ENCODE results near the gene PTPRN2.
"Not testable (repeated sequence)": the region's sequence is repeated elsewhere in the genome, so short reads cannot be mapped to it uniquely, and the experiment has no call there.

The PTPRN2 gene

GRCh38 chr7:157900011-157900410 is 687.6 kb downstream of the PTPRN2 start:
- no peak for DNase-seq

- no peak for DNase-seq
Observed at GRCh38 chr7:157898802-157899505, 688.7 kb downstream of the PTPRN2 start.

- no peak for DNase-seq
Observed at GRCh38 chr7:157898261-157898660, 689.4 kb downstream of the PTPRN2 start.

GRCh38 chr7:157897681-157898080 is 689.9 kb downstream of the PTPRN2 start:
- DNase-seq: no peak

GRCh38 chr7:157896774-157897555 is 690.7 kb downstream of the PTPRN2 start:
- DNase-seq: no peak

GRCh38 chr7:157896376-157896675 is 691.3 kb downstream of the PTPRN2 start:
- DNase-seq: not testable (repeated sequence)

GRCh38 chr7:157895520-157896375 is 691.9 kb downstream of the PTPRN2 start:
- DNase-seq: no peak

- not testable (repeated sequence) for DNase-seq
Observed at GRCh38 chr7:157895098-157895497, 692.5 kb downstream of the PTPRN2 start.

- DNase-seq: no peak
Observed at GRCh38 chr7:157893535-157894044, 694.0 kb downstream of the PTPRN2 start.

GRCh38 chr7:157892751-157893523 is 694.7 kb downstream of the PTPRN2 start:
- no peak for DNase-seq

- DNase-seq: no peak
Observed at GRCh38 chr7:157890921-157891401, 696.7 kb downstream of the PTPRN2 start.

GRCh38 chr7:157889480-157889879 is 698.1 kb downstream of the PTPRN2 start:
- DNase-seq: no peak

GRCh38 chr7:157888579-157888978 is 699.0 kb downstream of the PTPRN2 start:
- no peak for DNase-seq

GRCh38 chr7:157887400-157887799 is 700.2 kb downstream of the PTPRN2 start:
- DNase-seq: no peak

GRCh38 chr7:157886711-157887110 is 700.9 kb downstream of the PTPRN2 start:
- DNase-seq: no peak

- no peak for DNase-seq
Observed at GRCh38 chr7:157886266-157886665, 701.4 kb downstream of the PTPRN2 start.

GRCh38 chr7:157885140-157885539 is 702.5 kb downstream of the PTPRN2 start:
- no peak for DNase-seq

- no peak for DNase-seq
Observed at GRCh38 chr7:157884461-157885062, 703.1 kb downstream of the PTPRN2 start.

- no peak for DNase-seq
Observed at GRCh38 chr7:157881048-157881771, 706.4 kb downstream of the PTPRN2 start.

GRCh38 chr7:157879391-157879790 is 708.2 kb downstream of the PTPRN2 start:
- DNase-seq: no peak
